ENCODE data around the gene RNF166. TPM values are rescaled to one million over a fixed set of nuclear protein-coding genes. Genes with fewer than 3 reads are reported as not detected.

The RNF166 gene
- total RNA-seq, 1 experiment from 2014 or later, result 19.8 TPM

- TF ChIP-seq CTCF (IDR thresholded peaks at IDR 0.05) (no peak), TCF7L2 (IDR thresholded peaks at IDR 0.05; ENCODE audit: low read depth, low read length) (no peak), SIN3A (IDR thresholded peaks at IDR 0.05; ENCODE audit: borderline replicate concordance, insufficient read depth, low read depth, low read length) (no peak), POLR2AphosphoS5 (IDR thresholded peaks at IDR 0.05; ENCODE audit: low read depth, low read length) (no peak), REST (IDR thresholded peaks at IDR 0.05; ENCODE audit: insufficient read depth in 1 of 2, low read depth in 2 of 2, low read length in 1 of 2) (no peak)
- POLR2A ChIA-PET, result interaction anchor here (0.6 kb wide), 2 partner anchors 10 to 47 kb away, joined by 3 read pairs; no protein-coding TSS in a partner anchor
- DNase-seq (ENCODE audit: low read depth, low spot score) (no peak), ATAC-seq (no peak)
- in situ Hi-C loops (cut with HindIII; ENCODE audit: low pct_unique_long_range_greater_than_20kb, low sequenced_read_pairs), result no loop called here
- Histone ChIP-seq H3K27me3 (ENCODE audit: control insufficient read depth, insufficient read depth, low read length) (no peaks in the 10 kb centered on the region), H3K9me3 (ENCODE audit: control insufficient read depth, insufficient read depth, low read depth, low read length) (no peaks in the 10 kb centered on the region), H3K4me3 (ENCODE audit: low read depth in 2 of 2, low read length in 2 of 2) (no peak overlapping the region), H3K27ac (ENCODE audit: low read length) (no peak overlapping the region), H3K4me1 (ENCODE audit: control insufficient read depth, insufficient read depth, low read length) (no peaks in the 10 kb centered on the region; the same call in 1 of the 2 replicates), H3K36me3 (ENCODE audit: control insufficient read depth, insufficient read depth, low read length) (no peaks in the 10 kb centered on the region; the same call in 1 of the 2 replicates)
- intact Hi-C loops (cut with micrococcal nuclease; ENCODE audit: unreplicated experiment), result loop anchor here (10.0 kb wide), 1 partner anchor 45 kb away; the partner anchor contains the start of gene PIEZO1
- no TSS peak for BruUV-seq (replicated peaks)
- CTCF ChIA-PET, result no interaction called here
Observed at GRCh38 chr16:88739977-88740726, 33.9 kb upstream of the RNF166 start.

GRCh38 chr16:88739139-88739976 is 33.1 kb upstream of the RNF166 start:
- Histone ChIP-seq H3K9me3 (ENCODE audit: control insufficient read depth, insufficient read depth, low read depth, low read length) (no peaks in the 10 kb centered on the region), H3K4me3 (ENCODE audit: low read depth in 2 of 2, low read length in 2 of 2) (no peak overlapping the region), H3K36me3 (ENCODE audit: control insufficient read depth, insufficient read depth, low read length) (no peaks in the 10 kb centered on the region; the same call in 1 of the 2 replicates), H3K27ac (ENCODE audit: low read length) (no peak overlapping the region), H3K4me1 (ENCODE audit: control insufficient read depth, insufficient read depth, low read length) (no peaks in the 10 kb centered on the region; the same call in 1 of the 2 replicates), H3K27me3 (ENCODE audit: control insufficient read depth, insufficient read depth, low read length) (no peaks in the 10 kb centered on the region)
- intact Hi-C loops (cut with micrococcal nuclease; ENCODE audit: unreplicated experiment), result loop anchor here (10.0 kb wide), 1 partner anchor 45 kb away; the partner anchor contains the start of gene PIEZO1
- DNase-seq (ENCODE audit: low read depth, low spot score), result no peak
- no TSS peak for BruUV-seq (replicated peaks)
- CTCF ChIA-PET, result no interaction called here
- in situ Hi-C loops (cut with HindIII; ENCODE audit: low pct_unique_long_range_greater_than_20kb, low sequenced_read_pairs), result no loop called here
- no peak for ATAC-seq
- no peak for TF ChIP-seq REST (IDR thresholded peaks at IDR 0.05; ENCODE audit: insufficient read depth in 1 of 2, low read depth in 2 of 2, low read length in 1 of 2)
- TF ChIP-seq CTCF (IDR thresholded peaks at IDR 0.05), result no peak
- no peak for TF ChIP-seq POLR2AphosphoS5 (IDR thresholded peaks at IDR 0.05; ENCODE audit: low read depth, low read length)
- no peak for TF ChIP-seq SIN3A (IDR thresholded peaks at IDR 0.05; ENCODE audit: borderline replicate concordance, insufficient read depth, low read depth, low read length)
- TF ChIP-seq TCF7L2 (IDR thresholded peaks at IDR 0.05; ENCODE audit: low read depth, low read length), result no peak
- POLR2A ChIA-PET, result no interaction called here
